ENCODE measurements around the gene FABP2.

FABP2 gene

DNA sequence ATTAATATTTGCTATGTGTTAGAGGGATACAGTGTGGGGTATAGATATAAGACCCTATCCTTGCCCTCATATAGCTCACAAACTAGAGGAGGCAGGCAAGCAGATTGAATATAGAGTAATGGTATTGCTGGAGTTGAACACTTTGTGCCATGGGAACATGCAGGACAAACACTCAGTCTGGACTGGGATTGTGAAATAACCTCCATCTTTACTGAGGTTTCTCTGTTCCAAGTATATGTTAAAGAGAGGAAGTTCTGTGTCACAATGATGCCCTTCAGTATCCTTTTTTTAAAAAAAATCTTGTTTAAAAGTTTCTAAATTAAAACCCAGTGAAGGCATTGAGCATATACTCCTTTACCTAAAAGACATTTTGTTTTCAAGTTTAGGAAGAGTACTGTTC, 8.7 kb downstream of the FABP2 start:
- H3K27me3 ChIP-seq (ENCODE audit: low read length): no peaks in the 10 kb centered on the region
- TF ChIP-seq EZH2phosphoT487 (conservative IDR thresholded peaks at IDR 0.05; ENCODE audit: low read length): no peak
- TF ChIP-seq, protein P1, sequence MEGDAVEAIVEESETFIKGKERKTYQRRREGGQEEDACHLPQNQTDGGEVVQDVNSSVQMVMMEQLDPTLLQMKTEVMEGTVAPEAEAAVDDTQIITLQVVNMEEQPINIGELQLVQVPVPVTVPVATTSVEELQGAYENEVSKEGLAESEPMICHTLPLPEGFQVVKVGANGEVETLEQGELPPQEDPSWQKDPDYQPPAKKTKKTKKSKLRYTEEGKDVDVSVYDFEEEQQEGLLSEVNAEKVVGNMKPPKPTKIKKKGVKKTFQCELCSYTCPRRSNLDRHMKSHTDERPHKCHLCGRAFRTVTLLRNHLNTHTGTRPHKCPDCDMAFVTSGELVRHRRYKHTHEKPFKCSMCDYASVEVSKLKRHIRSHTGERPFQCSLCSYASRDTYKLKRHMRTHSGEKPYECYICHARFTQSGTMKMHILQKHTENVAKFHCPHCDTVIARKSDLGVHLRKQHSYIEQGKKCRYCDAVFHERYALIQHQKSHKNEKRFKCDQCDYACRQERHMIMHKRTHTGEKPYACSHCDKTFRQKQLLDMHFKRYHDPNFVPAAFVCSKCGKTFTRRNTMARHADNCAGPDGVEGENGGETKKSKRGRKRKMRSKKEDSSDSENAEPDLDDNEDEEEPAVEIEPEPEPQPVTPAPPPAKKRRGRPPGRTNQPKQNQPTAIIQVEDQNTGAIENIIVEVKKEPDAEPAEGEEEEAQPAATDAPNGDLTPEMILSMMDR (IDR thresholded peaks at IDR 0.05; ENCODE audit: insufficient read depth, low read length, poor library complexity, severe bottlenecking): no peak
- H3K79me2 ChIP-seq (ENCODE audit: insufficient read depth, low read length): no peaks in the 10 kb centered on the region
- H3K36me3 ChIP-seq (ENCODE audit: low read length): no peaks in the 10 kb centered on the region
- no peaks in the 10 kb centered on the region for H3K9me2 ChIP-seq (replicated peaks; ENCODE audit: insufficient read depth, low read length)
- H3K9me3 ChIP-seq (ENCODE audit: insufficient read depth, low read length): no peaks in the 10 kb centered on the region
- H3K9ac ChIP-seq (ENCODE audit: low read length): no peak overlapping the region
- no peak overlapping the region for H3K4me3 ChIP-seq (ENCODE audit: insufficient read depth, low read length, poor library complexity, severe bottlenecking)
- H3K27ac ChIP-seq (ENCODE audit: low read depth, low read length): no peak overlapping the region
- no peak overlapping the region for H3K4me2 ChIP-seq (ENCODE audit: low read depth, low read length, poor library complexity, severe bottlenecking)
- no peaks in the 10 kb centered on the region for H3F3A ChIP-seq (ENCODE audit: insufficient read depth)
- no peaks in the 10 kb centered on the region for H4K20me1 ChIP-seq (ENCODE audit: low read depth, low read length)
- H2AFZ ChIP-seq (ENCODE audit: low read depth, low read length, severe bottlenecking): no peak overlapping the region

DNA sequence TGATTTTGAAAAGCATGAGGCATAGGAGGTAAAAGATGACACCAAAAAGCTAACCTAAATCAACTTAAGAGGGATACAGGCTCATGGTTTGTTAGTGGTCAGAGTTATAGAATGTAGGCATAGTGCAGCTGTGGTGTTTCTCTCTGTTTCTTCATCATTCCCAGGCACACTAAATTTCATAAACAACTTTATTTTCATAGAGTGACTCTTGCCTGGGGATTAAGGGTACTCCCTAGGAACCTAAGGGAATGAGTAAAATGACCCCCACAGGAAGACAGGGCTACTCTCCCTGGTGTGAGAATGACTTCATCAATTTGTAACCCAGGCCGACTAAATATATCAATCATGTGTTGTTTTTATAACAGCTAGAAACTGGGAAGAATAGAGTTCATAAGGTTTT, 11.1 kb downstream of the FABP2 start:
- no peaks in the 10 kb centered on the region for H3K9me2 ChIP-seq (replicated peaks; ENCODE audit: insufficient read depth, low read length)
- no peaks in the 10 kb centered on the region for H4K20me1 ChIP-seq (ENCODE audit: low read depth, low read length)
- TF ChIP-seq EZH2phosphoT487 (conservative IDR thresholded peaks at IDR 0.05; ENCODE audit: low read length): no peak
- TF ChIP-seq, protein P1 (IDR thresholded peaks at IDR 0.05; ENCODE audit: insufficient read depth, low read length, poor library complexity, severe bottlenecking): no peak
- H3K27ac ChIP-seq (ENCODE audit: low read depth, low read length): no peak overlapping the region
- H3K27me3 ChIP-seq (ENCODE audit: low read length): no peaks in the 10 kb centered on the region
- H3K36me3 ChIP-seq (ENCODE audit: low read length): no peaks in the 10 kb centered on the region
- H3K4me2 ChIP-seq (ENCODE audit: low read depth, low read length, poor library complexity, severe bottlenecking): no peak overlapping the region
- no peaks in the 10 kb centered on the region for H3K79me2 ChIP-seq (ENCODE audit: insufficient read depth, low read length)
- no peak overlapping the region for H2AFZ ChIP-seq (ENCODE audit: low read depth, low read length, severe bottlenecking)
- no peaks in the 10 kb centered on the region for H3F3A ChIP-seq (ENCODE audit: insufficient read depth)
- H3K9me3 ChIP-seq (ENCODE audit: insufficient read depth, low read length): no peaks in the 10 kb centered on the region
- no peak overlapping the region for H3K9ac ChIP-seq (ENCODE audit: low read length)
- H3K4me3 ChIP-seq (ENCODE audit: insufficient read depth, low read length, poor library complexity, severe bottlenecking): no peak overlapping the region

DNA sequence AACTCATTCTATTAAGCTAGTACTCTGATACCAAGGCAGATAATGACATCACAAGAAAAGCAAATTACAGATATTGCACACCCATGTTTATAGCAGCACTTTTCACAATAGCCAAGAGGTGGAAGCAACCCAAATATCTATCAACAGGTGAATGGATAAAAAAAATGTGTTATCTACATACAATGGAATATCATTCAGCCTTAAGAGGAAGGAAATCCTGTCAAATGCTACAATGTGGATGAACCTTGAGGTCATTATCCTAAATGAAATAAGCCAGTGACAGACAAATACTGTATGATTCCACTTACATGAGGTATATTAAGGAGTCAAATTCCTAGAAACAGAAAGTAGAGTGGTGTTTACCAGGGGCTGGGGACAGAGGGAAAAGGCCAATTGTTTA, 14.3 kb downstream of the FABP2 start:
- no peak overlapping the region for H3K27ac ChIP-seq (ENCODE audit: low read depth, low read length)
- no peaks in the 10 kb centered on the region for H3K36me3 ChIP-seq (ENCODE audit: low read length)
- no peaks in the 10 kb centered on the region for H3K27me3 ChIP-seq (ENCODE audit: low read length)
- no peaks in the 10 kb centered on the region for H3K79me2 ChIP-seq (ENCODE audit: insufficient read depth, low read length)
- H3K9ac ChIP-seq (ENCODE audit: low read length): no peak overlapping the region
- no peak overlapping the region for H3K4me2 ChIP-seq (ENCODE audit: low read depth, low read length, poor library complexity, severe bottlenecking)
- H3K9me3 ChIP-seq (ENCODE audit: insufficient read depth, low read length): no peaks in the 10 kb centered on the region
- no peaks in the 10 kb centered on the region for H4K20me1 ChIP-seq (ENCODE audit: low read depth, low read length)
- H2AFZ ChIP-seq (ENCODE audit: low read depth, low read length, severe bottlenecking): no peak overlapping the region
- H3F3A ChIP-seq (ENCODE audit: insufficient read depth): no peaks in the 10 kb centered on the region
- no peak overlapping the region for H3K4me3 ChIP-seq (ENCODE audit: insufficient read depth, low read length, poor library complexity, severe bottlenecking)
- H3K9me2 ChIP-seq (replicated peaks; ENCODE audit: insufficient read depth, low read length): no peaks in the 10 kb centered on the region
- no peak for TF ChIP-seq EZH2phosphoT487 (conservative IDR thresholded peaks at IDR 0.05; ENCODE audit: low read length)
- TF ChIP-seq, protein P1 (IDR thresholded peaks at IDR 0.05; ENCODE audit: insufficient read depth, low read length, poor library complexity, severe bottlenecking): no peak
